Left lung (tissue), 10 donors: ENCODE measurements around the gene APOO. TPM values are rescaled to one million over a fixed set of nuclear protein-coding genes. Genes with fewer than 3 reads are reported as not detected.

Experiments used
- ATAC-seq: fragments of 200-7000 bp; cut with Tn5 transposase; one replicate; pipeline ENCODE4 v1.9.1; 2020; ENCODE audit warnings: moderate library complexity
- DNase-seq, 4 donors: peaks; one replicate each; pipeline ENCODE4 v3.0.0-alpha.2; 2013 to 2020
- H3K27ac ChIP-seq, 2 donors: fragments of 200-600 bp; sonication (generic) in 1 of 2; one replicate each; pipeline versions ENCODE4 v1.5.0 to v1.8.0; 2020 to 2021
- H3K27me3 ChIP-seq, 2 donors: fragments of 200-600 bp; sonication (generic) in 1 of 2; one replicate each; pipeline versions ENCODE4 v1.5.0 to v1.8.0; 2020 to 2021
- H3K36me3 ChIP-seq, 2 donors: fragments of 200-600 bp; sonication (generic) in 1 of 2; one replicate each; pipeline versions ENCODE4 v1.5.0 to v1.8.0; 2020 to 2021
- H3K4me1 ChIP-seq, 2 donors: fragments of 200-600 bp; one replicate each; pipeline ENCODE4 v1.8.0; 2021
- H3K4me3 ChIP-seq, 2 donors: fragments of 200-600 bp; sonication (generic) in 1 of 2; one replicate each; pipeline versions ENCODE4 v1.5.0 to v1.8.0; 2020 to 2021; ENCODE audit warnings: mild to moderate bottlenecking in 1 of 2
- H3K9me3 ChIP-seq, 2 donors: fragments of 200-600 bp; sonication (generic) in 1 of 2; one replicate each; pipeline versions ENCODE4 v1.5.0 to v1.8.0; 2020 to 2021
- intact Hi-C, 2 donors: fragments of 100-400 bp; cut with DNase I; formaldehyde crosslinking; loops; one replicate each; pipeline versions ENCODE4 v1.11.2 to v1.14.2; 2022
- polyA plus RNA-seq, 6 donors: library from polyadenylated mRNA; unstranded; fragments of 120-200 nt; gene quantifications; one replicate each; pipeline ENCODE4 v1.2.1, GENCODE V29; 2013; ENCODE audit not compliant: insufficient read length in 6 of 6
- total RNA-seq, 2 donors: library from RNA; stranded (reverse); fragmentation: NEBNext Ultra II Directional; extraction: Animal tissue kit (Norgen Biotek cat#: 25700); gene quantifications; one replicate each; pipeline ENCODE4 v1.2.1, GENCODE V29; 2021
- TF ChIP-seq, protein P1 (sequence below), 2 donors: fragments of 200-600 bp; sonication (generic) in 1 of 2; IDR thresholded peaks; one replicate each; pipeline versions ENCODE4 v1.5.0 to v1.8.0; 2021; ENCODE audit warnings: antibody characterized with exemption in 2 of 2
- donor health status: DM: no; HTN: yes; CAD: no.
- donor health status: DM: no; HTN: no; CAD: no.

Gene APOO
- total and polyA plus RNA-seq, 8 donors, result 15.9 to 24.3 (median 19.6) TPM

DNA sequence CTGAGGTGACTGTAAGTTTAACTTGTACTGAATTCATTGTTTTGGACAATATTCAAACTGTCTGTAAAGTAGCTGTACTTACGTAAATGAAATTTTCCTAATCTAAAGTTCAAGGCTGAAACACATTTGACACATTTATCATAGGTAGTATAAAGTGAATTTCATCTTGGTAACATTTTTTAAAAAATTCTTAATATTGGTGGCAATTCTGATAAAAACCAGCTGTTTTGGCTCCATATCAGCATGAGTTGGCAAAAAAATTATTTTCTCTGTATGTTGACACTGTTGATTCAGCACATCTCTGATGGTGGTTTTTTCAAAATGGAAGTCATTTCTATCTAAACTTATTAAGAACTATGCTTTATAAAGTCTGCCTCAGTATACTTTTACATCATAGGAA is 31.0 kb upstream of the APOO start:
- TF ChIP-seq, protein P1, sequence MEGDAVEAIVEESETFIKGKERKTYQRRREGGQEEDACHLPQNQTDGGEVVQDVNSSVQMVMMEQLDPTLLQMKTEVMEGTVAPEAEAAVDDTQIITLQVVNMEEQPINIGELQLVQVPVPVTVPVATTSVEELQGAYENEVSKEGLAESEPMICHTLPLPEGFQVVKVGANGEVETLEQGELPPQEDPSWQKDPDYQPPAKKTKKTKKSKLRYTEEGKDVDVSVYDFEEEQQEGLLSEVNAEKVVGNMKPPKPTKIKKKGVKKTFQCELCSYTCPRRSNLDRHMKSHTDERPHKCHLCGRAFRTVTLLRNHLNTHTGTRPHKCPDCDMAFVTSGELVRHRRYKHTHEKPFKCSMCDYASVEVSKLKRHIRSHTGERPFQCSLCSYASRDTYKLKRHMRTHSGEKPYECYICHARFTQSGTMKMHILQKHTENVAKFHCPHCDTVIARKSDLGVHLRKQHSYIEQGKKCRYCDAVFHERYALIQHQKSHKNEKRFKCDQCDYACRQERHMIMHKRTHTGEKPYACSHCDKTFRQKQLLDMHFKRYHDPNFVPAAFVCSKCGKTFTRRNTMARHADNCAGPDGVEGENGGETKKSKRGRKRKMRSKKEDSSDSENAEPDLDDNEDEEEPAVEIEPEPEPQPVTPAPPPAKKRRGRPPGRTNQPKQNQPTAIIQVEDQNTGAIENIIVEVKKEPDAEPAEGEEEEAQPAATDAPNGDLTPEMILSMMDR (IDR thresholded peaks at IDR 0.05), result no peak
- no peaks in the 10 kb centered on the region for H3K36me3 ChIP-seq
- H3K4me3 ChIP-seq, result no peak overlapping the region
- no peak for ATAC-seq
- intact Hi-C loops, result no loop called here
- no peaks in the 10 kb centered on the region for H3K27me3 ChIP-seq
- H3K27ac ChIP-seq, result no peak overlapping the region
- H3K9me3 ChIP-seq, result no peaks in the 10 kb centered on the region
- DNase-seq, result no peak
- no peaks in the 10 kb centered on the region for H3K4me1 ChIP-seq

DNA sequence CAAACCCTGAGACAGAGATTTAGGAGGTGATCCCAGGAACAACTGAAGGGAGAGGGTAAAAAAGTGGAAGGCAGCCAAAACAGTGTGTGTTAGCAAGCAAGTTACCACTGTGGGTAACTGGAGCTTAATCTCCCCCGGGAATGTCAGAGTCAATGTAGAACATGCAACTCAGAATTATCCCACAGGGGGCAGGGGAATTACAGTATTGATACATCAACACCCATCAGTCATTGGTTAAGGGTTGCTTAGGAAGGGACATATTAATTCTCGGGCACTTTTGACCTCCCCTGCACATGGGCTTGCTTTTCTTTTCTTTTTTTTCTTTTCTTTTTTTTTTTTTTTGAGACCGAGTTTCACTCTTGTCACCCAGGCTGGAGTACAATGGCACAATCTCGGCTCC is 29.4 kb upstream of the APOO start:
- intact Hi-C loops, result no loop called here
- ATAC-seq, result no peak
- H3K27ac ChIP-seq, result no peak overlapping the region
- H3K4me3 ChIP-seq, result no peak overlapping the region
- no peaks in the 10 kb centered on the region for H3K9me3 ChIP-seq
- TF ChIP-seq, protein P1 (IDR thresholded peaks at IDR 0.05), result no peak
- DNase-seq, result no peak
- H3K36me3 ChIP-seq, result no peaks in the 10 kb centered on the region
- H3K4me1 ChIP-seq, result no peaks in the 10 kb centered on the region
- H3K27me3 ChIP-seq, result no peaks in the 10 kb centered on the region

DNA sequence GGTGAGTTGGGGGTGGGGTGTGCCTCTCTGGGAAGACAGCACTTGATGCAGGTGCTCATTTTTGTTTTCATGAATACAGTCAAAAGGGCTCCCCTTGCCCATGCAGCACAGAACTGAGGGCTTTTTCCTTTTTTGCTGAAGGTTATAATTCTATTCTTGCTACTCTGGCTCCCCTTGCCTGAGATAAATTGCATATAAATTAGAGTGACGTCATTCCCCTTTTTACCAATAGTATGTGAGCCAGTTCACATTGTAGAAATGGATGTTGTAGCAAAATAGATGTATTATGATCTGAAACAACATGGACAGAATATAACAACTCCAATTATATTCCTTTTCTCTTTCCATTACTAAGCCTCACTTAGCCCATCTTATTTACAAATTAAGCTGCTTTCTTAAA is 28.4 kb upstream of the APOO start:
- Histone ChIP-seq H3K9me3 (no peaks in the 10 kb centered on the region), H3K27me3 (no peaks in the 10 kb centered on the region), H3K27ac (no peak overlapping the region), H3K4me3 (no peak overlapping the region), H3K36me3 (no peaks in the 10 kb centered on the region), H3K4me1 (no peaks in the 10 kb centered on the region)
- intact Hi-C loops, result no loop called here
- no peak for DNase-seq
- ATAC-seq, result no peak
- TF ChIP-seq, protein P1 (IDR thresholded peaks at IDR 0.05), result no peak

DNA sequence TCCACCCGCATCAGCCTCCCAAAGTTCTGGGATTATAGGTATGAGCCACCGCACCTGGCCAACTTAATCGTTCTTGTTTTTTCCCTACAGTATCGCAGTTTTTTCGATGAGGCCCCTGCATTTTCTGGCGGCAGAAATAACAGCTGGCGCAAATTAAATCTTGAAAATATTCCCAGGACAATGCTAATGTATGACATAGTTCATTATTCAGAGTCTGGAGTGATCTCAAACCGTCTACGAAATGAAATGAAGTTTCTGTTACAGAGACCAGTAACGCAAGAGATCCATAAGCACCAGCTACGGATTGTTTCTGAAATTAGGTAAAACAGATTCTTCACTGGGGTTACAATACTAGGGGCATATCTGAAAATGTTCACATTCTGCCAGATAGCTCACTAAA is 27.4 kb upstream of the APOO start:
- DNase-seq, result no peak
- no peak for ATAC-seq
- H3K27me3 ChIP-seq, result no peaks in the 10 kb centered on the region
- H3K27ac ChIP-seq, result no peak overlapping the region
- TF ChIP-seq, protein P1 (IDR thresholded peaks at IDR 0.05), result no peak
- intact Hi-C loops, result no loop called here
- H3K4me1 ChIP-seq, result no peaks in the 10 kb centered on the region
- H3K9me3 ChIP-seq, result no peaks in the 10 kb centered on the region
- no peak overlapping the region for H3K4me3 ChIP-seq
- H3K36me3 ChIP-seq, result no peaks in the 10 kb centered on the region

DNA sequence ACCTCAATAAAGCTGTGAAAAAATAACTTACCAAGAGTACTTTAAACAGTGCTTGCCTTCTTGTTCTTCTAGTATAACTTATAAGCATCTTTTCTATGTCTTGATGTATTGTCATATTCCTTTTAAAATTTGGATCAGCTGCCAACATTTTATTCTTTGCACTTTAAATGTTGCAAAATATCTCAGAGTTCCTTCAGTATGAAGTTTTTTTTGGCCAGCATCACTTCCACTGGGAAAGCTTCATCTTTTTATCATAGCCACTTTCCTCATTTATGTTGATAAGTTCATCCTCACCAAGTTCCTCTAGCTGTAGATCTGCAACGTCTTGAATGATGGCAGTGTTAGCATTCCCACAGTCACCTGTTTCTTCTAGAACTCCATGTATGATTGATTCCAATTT is 24.3 kb upstream of the APOO start:
- no peak for DNase-seq
- intact Hi-C loops, result no loop called here
- Histone ChIP-seq H3K27me3 (no peaks in the 10 kb centered on the region), H3K36me3 (no peaks in the 10 kb centered on the region), H3K4me3 (no peak overlapping the region), H3K9me3 (no peaks in the 10 kb centered on the region), H3K4me1 (no peaks in the 10 kb centered on the region), H3K27ac (no peak overlapping the region)
- no peak for ATAC-seq
- TF ChIP-seq, protein P1 (IDR thresholded peaks at IDR 0.05), result no peak
